Stomach (tissue), 9 donors: Measurements from ENCODE around the gene OR2G3. TPM values are rescaled to one million over a fixed set of nuclear protein-coding genes. Genes with fewer than 3 reads are reported as not detected.

Experiments
- DNase-seq, 2 donors: peaks; one replicate each; pipeline versions ENCODE4 v3.0.0 to v3.0.0-alpha.2; 2013 to 2019
- H3K27ac ChIP-seq, 5 donors: fragments of 200-600 bp in 4 of 5; sonication (generic) in 4 of 5; one replicate each; pipeline ENCODE4 v1.5.1; 2013 to 2019; ENCODE audit warnings: mild to moderate bottlenecking in 1 of 5, moderate library complexity in 1 of 5
- H3K27me3 ChIP-seq, 3 donors: fragments of 200-600 bp; sonication (generic); one replicate each; pipeline ENCODE4 v1.5.1; 2017 to 2019; ENCODE audit warnings: mixed run types in 1 of 3
- H3K36me3 ChIP-seq, 4 donors: fragments of 200-600 bp; sonication (generic); 1 replicate in 3 of 4; 2 replicates in 1 of 4; pipeline ENCODE4 v1.5.1; 2016 to 2019
- H3K4me1 ChIP-seq, 4 donors: fragments of 200-600 bp; sonication (generic); one replicate each; pipeline ENCODE4 v1.5.1; 2016 to 2019
- H3K4me3 ChIP-seq, 4 donors: fragments of 200-600 bp; sonication (generic) in 3 of 4; one replicate each; pipeline ENCODE4 v1.5.1; 2016 to 2019; ENCODE audit warnings: mild to moderate bottlenecking in 1 of 4
- H3K9me3 ChIP-seq, 4 donors: fragments of 200-600 bp; sonication (generic); one replicate each; pipeline ENCODE4 v1.5.1; 2016 to 2019
- EP300 ChIP-seq: sonication (generic); formaldehyde crosslinking; IDR thresholded peaks from one replicate; pipeline ENCODE4 v1.6.1; 2017; ENCODE audit warnings: antibody characterized with exemption
- POLR2A ChIP-seq, 4 donors: fragments of 450-650 bp; IDR thresholded peaks; one replicate each; pipeline ENCODE4 v1.6.1; 2016; ENCODE audit warnings: antibody characterized with exemption in 4 of 4, control low read depth in 2 of 4, mild to moderate bottlenecking in 1 of 4, moderate library complexity in 1 of 4
- POLR2AphosphoS5 ChIP-seq, 3 donors: sonication (generic); formaldehyde crosslinking; IDR thresholded peaks; one replicate each; pipeline ENCODE4 v1.6.1; 2016; ENCODE audit warnings: antibody characterized with exemption in 3 of 3
- WGBS, 5 donors: extraction: QIAGEN DNeasy Blood & Tissue Kit in 3 of 5; methylation state at CpG; one replicate each; pipeline versions ENCODE4 v1.1.5 to v1.1.7; 2013 to 2018; 5-methylcytosine and 5-hydroxymethylcytosine counted together
- intact Hi-C: fragments of 100-400 bp; cut with DNase I; formaldehyde crosslinking; loops from one replicate; pipeline ENCODE4 v1.15.1; 2023; ENCODE audit warnings: low total_unique reads
- polyA plus RNA-seq, 3 donors: library from polyadenylated mRNA; stranded (reverse); fragments of 200-250 nt; gene quantifications; one replicate each; pipeline ENCODE4 v1.2.3, GENCODE V29; 2013
- total RNA-seq, 5 donors: library from RNA; depleted of rRNA; stranded (reverse); fragments of >200 nt; gene quantifications; one replicate each; pipeline versions ENCODE4 v1.1.0 to v1.2.3, GENCODE V29; 2014 to 2016
- TF ChIP-seq, protein P1 (sequence below), 7 experiments: fragments of 450-650 bp in 4 of 7; fragments of 200-600 bp in 3 of 7; sonication (generic) in 3 of 7; IDR thresholded peaks; one replicate each; pipeline ENCODE4 v1.5.1; 2016 to 2019; ENCODE audit warnings: antibody characterized with exemption in 7 of 7, control low read depth in 2 of 7, mild to moderate bottlenecking in 1 of 7
- donor health status: healthy with polysubstance abuse.
- donor health status: Bipolar disorder and iron deficiency.
- donor health status: healthy.

Gene OR2G3
- total and polyA plus RNA-seq, 8 donors = not detected

GRCh38 chr1:247588060-247588459, 17.3 kb upstream of the OR2G3 start, which contains the start of gene OR2G2:
Gene OR2G2 (plus strand): TSS chr1:247588360. CDS start chr1:247588360, 0 bp downstream.
- Histone ChIP-seq H3K4me3 (no peak within 1 kb of the TSS), H3K36me3 (no peaks in the 10 kb centered on the region), H3K4me1 (no peaks in the 10 kb centered on the region), H3K27ac (no peak within 1 kb of the TSS), H3K27me3 (no peaks in the 10 kb centered on the region), H3K9me3 (peaks cover 0 to 17% (median 0%) of the 10 kb centered on the region in 4 donors)
- DNase-seq = no peak
- TF ChIP-seq, protein P1, sequence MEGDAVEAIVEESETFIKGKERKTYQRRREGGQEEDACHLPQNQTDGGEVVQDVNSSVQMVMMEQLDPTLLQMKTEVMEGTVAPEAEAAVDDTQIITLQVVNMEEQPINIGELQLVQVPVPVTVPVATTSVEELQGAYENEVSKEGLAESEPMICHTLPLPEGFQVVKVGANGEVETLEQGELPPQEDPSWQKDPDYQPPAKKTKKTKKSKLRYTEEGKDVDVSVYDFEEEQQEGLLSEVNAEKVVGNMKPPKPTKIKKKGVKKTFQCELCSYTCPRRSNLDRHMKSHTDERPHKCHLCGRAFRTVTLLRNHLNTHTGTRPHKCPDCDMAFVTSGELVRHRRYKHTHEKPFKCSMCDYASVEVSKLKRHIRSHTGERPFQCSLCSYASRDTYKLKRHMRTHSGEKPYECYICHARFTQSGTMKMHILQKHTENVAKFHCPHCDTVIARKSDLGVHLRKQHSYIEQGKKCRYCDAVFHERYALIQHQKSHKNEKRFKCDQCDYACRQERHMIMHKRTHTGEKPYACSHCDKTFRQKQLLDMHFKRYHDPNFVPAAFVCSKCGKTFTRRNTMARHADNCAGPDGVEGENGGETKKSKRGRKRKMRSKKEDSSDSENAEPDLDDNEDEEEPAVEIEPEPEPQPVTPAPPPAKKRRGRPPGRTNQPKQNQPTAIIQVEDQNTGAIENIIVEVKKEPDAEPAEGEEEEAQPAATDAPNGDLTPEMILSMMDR (IDR thresholded peaks at IDR 0.05) = no peak
- TF ChIP-seq EP300 (no peak), POLR2A (IDR thresholded peaks at IDR 0.05) (no peak), POLR2AphosphoS5 (IDR thresholded peaks at IDR 0.05) (no peak)
- 83 to 90% (median 89%) methylated on average over 2 of the region's 2 CpGs for WGBS, 5 donors
- intact Hi-C loops = no loop called here

- H3K9me3 ChIP-seq = peaks cover 0 to 8% (median 0%) of the 10 kb centered on the region in 4 donors
- TF ChIP-seq POLR2A (IDR thresholded peaks at IDR 0.05) = no peak
- TF ChIP-seq, protein P1 (IDR thresholded peaks at IDR 0.05) = no peak
- TF ChIP-seq EP300 = no peak
- no peak for TF ChIP-seq POLR2AphosphoS5 (IDR thresholded peaks at IDR 0.05)
- no peaks in the 10 kb centered on the region for H3K36me3 ChIP-seq
- 26 to 55% (median 50%) methylated on average over 1 of the region's 1 CpG for WGBS, 5 donors
- intact Hi-C loops = no loop called here
- no peak overlapping the region for H3K27ac ChIP-seq
- no peaks in the 10 kb centered on the region for H3K27me3 ChIP-seq
- no peak for DNase-seq
- no peaks in the 10 kb centered on the region for H3K4me1 ChIP-seq
- H3K4me3 ChIP-seq = no peak overlapping the region
Observed at GRCh38 chr1:247613405-247613804, 8.0 kb downstream of the OR2G3 start.

DNA sequence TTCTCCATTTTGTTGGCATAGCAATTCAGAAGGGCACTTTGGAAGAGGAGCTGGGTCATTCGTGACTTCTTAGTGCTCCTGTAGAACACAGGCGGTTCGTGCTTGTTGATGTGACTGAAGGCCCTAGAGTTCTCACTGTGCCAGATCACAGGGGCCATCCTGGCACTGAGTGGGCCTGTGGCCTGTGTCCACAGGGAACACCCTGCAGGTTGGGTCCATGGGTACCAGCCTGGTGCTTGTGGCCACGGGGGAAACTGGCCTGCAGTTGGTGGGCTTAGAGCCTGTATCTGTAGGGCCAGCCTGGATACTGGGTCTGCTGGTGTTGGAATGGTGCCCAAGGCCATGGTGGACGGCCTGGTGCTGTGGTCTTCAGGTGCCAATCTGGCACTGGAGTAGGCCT, 9.2 kb downstream of the OR2G3 start:
- no peaks in the 10 kb centered on the region for H3K36me3 ChIP-seq
- DNase-seq = no peak
- H3K4me3 ChIP-seq = no peak overlapping the region
- no peaks in the 10 kb centered on the region for H3K27me3 ChIP-seq
- H3K9me3 ChIP-seq = peaks cover 0 to 8% (median 0%) of the 10 kb centered on the region in 4 donors
- no peaks in the 10 kb centered on the region for H3K4me1 ChIP-seq
- intact Hi-C loops = no loop called here
- TF ChIP-seq POLR2AphosphoS5 (IDR thresholded peaks at IDR 0.05) = no peak
- TF ChIP-seq EP300 = no peak
- TF ChIP-seq, protein P1 (IDR thresholded peaks at IDR 0.05) = no peak
- TF ChIP-seq POLR2A (IDR thresholded peaks at IDR 0.05) = no peak
- 70 to 84% (median 82%) methylated on average over 1 to 5 of the region's 5 CpGs for WGBS, 5 donors
- H3K27ac ChIP-seq = no peak overlapping the region

DNA sequence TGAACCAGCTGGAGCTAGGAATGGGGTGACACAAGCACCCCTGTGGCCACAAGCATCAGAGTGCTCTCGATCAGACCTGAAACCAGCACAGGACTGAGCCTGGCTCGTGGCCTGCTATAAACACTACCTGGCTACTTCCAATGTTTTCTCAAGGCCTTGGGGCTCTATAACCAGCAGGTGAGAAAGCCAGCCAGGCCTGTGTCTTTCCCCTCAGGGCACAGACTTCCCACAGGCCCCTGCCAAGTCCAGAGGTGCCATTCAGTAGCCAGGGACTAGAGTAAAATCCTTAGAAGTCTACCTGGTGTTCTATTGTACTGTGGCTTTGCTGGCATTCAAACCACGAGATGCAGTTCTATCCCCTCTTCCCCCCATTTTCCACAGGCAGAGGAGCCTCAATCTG, 22.6 kb downstream of the OR2G3 start:
- Histone ChIP-seq H3K9me3 (peaks cover 0 to 8% (median 0%) of the 10 kb centered on the region in 4 donors), H3K27ac (no peak overlapping the region), H3K4me1 (no peaks in the 10 kb centered on the region), H3K27me3 (no peaks in the 10 kb centered on the region), H3K4me3 (no peak overlapping the region), H3K36me3 (no peaks in the 10 kb centered on the region)
- TF ChIP-seq, protein P1 (IDR thresholded peaks at IDR 0.05) = no peak
- TF ChIP-seq POLR2AphosphoS5 (IDR thresholded peaks at IDR 0.05) (no peak), POLR2A (IDR thresholded peaks at IDR 0.05) (no peak), EP300 (no peak)
- intact Hi-C loops = no loop called here
- WGBS, 5 donors = 42 to 66% (median 48%) methylated on average over 3 of the region's 3 CpGs
- no peak for DNase-seq
